A673 (cell line): ENCODE measurements around the gene RCC1.
"Not testable (repeated sequence)": the region's sequence is repeated elsewhere in the genome, so short reads cannot be mapped to it uniquely, and the experiment has no call there.

Experiments
- CTCF ChIP-seq: fragments of 300-800, 200-600 bp; sonication (generic); conservative IDR thresholded peaks from 2 replicates; pipeline ENCODE4 v1.5.1; 2017; ENCODE audit warnings: low read depth, mild to moderate bottlenecking, antibody characterized with exemption, low read length, moderate library complexity, mixed read lengths
- EZH2 ChIP-seq: fragments of 200-600 bp; sonication (generic); IDR thresholded peaks from 2 replicates; pipeline ENCODE4 v1.6.1; 2017; ENCODE audit warnings: borderline replicate concordance, low read depth, mild to moderate bottlenecking, mixed read lengths, antibody characterized with exemption, low read length; ENCODE audit not compliant: poor library complexity, severe bottlenecking

DNA sequence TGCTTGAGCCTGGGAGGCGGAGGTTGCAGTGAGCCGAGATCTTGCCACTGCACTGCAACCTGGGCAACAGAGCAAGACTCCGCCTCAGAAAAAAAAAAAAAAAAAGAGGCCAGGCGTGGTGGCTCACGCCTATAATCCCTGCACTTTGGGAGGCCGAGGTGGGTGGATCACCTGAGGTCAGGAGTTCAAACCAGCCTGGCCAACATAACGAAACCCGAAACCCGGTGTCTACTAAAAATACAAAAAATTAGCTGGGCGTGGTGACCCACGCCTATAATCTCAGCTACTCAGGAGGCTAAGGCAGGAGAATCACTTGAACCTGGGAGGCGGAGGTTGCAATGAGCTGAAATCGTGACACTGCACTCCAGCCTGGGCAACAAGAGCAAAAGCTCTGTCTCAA, 26.3 kb upstream of the RCC1 start:
- not testable (repeated sequence) for TF ChIP-seq EZH2, CTCF
